Hematopoietic multipotent progenitor cell treated with erythropoietin and hydrocortisone succinate and interleukin-3 and kit ligand, for 15 days (in vitro differentiated cells): ENCODE measurements around the gene CXCL16.

Source experiments
- DNase-seq: peaks from one replicate; pipeline ENCODE4 v3.0.0-alpha.2; 2015; ENCODE audit warnings: low spot score

The CXCL16 gene

GRCh38 chr17:4739122-4740024, at the start of gene CXCL16, which contains the start of gene ZMYND15:
Gene CXCL16 (minus strand): TSS chr17:4739928. CDS start chr17:4739339, 589 bp downstream.
Gene ZMYND15 (plus strand): TSS chr17:4739833. CDS start chr17:4740549, 716 bp downstream.
- peak; percentile 57 for DNase-seq

- DNase-seq, result no peak
Measured at GRCh38 chr17:4788807-4789700, 49.3 kb upstream of the CXCL16 start, which contains the start of gene GLTPD2. Gene GLTPD2 (plus strand): TSS chr17:4788964. CDS start chr17:4789012, 48 bp downstream.

- DNase-seq, result no peak
Measured at GRCh38 chr17:4788159-4788806, 48.6 kb upstream of the CXCL16 start.

GRCh38 chr17:4786516-4786915, 46.8 kb upstream of the CXCL16 start:
- no peak for DNase-seq

GRCh38 chr17:4786106-4786511, 46.4 kb upstream of the CXCL16 start, which contains the start of gene VMO1:
Gene VMO1 (minus strand): TSS chr17:4786364. CDS start chr17:4786352, 12 bp downstream.
- DNase-seq, result no peak

- no peak for DNase-seq
Measured at GRCh38 chr17:4785311-4786105, 45.8 kb upstream of the CXCL16 start.

- peak; percentile 35 for DNase-seq
Measured at GRCh38 chr17:4782652-4783051, 42.9 kb upstream of the CXCL16 start.

GRCh38 chr17:4780325-4780955, 40.7 kb upstream of the CXCL16 start:
- no peak for DNase-seq

GRCh38 chr17:4777969-4778760, 38.4 kb upstream of the CXCL16 start:
- DNase-seq, result no peak

- no peak for DNase-seq
Measured at GRCh38 chr17:4772235-4772613, 32.5 kb upstream of the CXCL16 start.

GRCh38 chr17:4771519-4772234, 31.9 kb upstream of the CXCL16 start, which contains the start of gene TM4SF5:
Gene TM4SF5 (plus strand): TSS chr17:4771886. CDS start chr17:4771923, 37 bp downstream.
- DNase-seq, result no peak

- no peak for DNase-seq
Measured at GRCh38 chr17:4769628-4770027, 29.9 kb upstream of the CXCL16 start.

GRCh38 chr17:4768298-4768697, 28.6 kb upstream of the CXCL16 start:
- no peak for DNase-seq

GRCh38 chr17:4766723-4767122, 27.0 kb upstream of the CXCL16 start:
- no peak for DNase-seq

- DNase-seq, result no peak
Measured at GRCh38 chr17:4766201-4766600, 26.5 kb upstream of the CXCL16 start.

GRCh38 chr17:4764595-4764994, 24.9 kb upstream of the CXCL16 start:
- DNase-seq, result no peak

GRCh38 chr17:4759776-4760236, 20.1 kb upstream of the CXCL16 start:
- no peak for DNase-seq

GRCh38 chr17:4753392-4753791, 13.7 kb upstream of the CXCL16 start:
- DNase-seq, result no peak

- no peak for DNase-seq
Measured at GRCh38 chr17:4751932-4752331, 12.2 kb upstream of the CXCL16 start.
